Testis (tissue), 2 donors: ENCODE measurements around the gene HES5.

Experiments
- POLR2A ChIP-seq: fragments of 450-650 bp; IDR thresholded peaks from one replicate; pipeline ENCODE4 v1.6.1; 2017; ENCODE audit warnings: antibody characterized with exemption, mild to moderate bottlenecking, moderate library complexity
- TF ChIP-seq, protein P1 (sequence below), 3 experiments: fragments of 450-650 bp in 2 of 3; fragments of 200-600 bp in 1 of 3; sonication (generic) in 1 of 3; IDR thresholded peaks; one replicate each; pipeline ENCODE4 v1.5.1; 2016 to 2019; ENCODE audit warnings: antibody characterized with exemption in 3 of 3, mild to moderate bottlenecking in 2 of 3, moderate library complexity in 1 of 3

DNA sequence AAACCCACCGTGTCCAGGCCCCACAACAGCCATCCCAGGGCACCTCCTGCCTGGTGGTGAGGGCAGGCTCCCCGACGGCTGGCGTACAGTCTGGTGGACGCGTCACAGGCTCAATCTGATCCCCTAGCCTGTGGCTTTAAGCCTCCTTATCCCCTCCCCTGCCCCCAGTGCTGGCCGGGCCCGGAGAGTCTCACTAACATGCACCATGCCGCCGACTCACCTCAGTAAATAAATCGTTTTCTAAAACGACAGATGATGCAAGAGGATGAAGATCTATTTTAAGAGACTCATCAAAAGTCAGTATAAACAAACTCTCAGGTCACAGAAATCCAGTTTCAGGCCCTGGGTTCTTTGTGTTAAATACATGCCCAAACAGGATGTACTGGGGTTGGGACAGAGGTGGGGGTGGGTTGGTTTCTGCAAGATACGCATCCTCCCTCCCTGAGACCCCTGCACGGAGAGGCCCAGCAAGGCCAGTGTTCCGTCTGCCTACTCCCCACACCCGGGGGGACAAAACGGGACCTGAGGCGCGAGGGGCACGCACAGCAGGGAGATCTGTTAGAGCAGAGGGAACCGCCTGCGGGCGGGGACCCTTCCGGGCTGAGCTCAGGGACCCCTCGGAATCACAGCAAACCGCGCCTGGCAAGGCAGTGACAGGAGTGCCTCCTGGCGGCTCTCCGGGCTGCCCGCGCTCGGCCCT, 6.7 kb downstream of the HES5 start:
- TF ChIP-seq, protein P1, sequence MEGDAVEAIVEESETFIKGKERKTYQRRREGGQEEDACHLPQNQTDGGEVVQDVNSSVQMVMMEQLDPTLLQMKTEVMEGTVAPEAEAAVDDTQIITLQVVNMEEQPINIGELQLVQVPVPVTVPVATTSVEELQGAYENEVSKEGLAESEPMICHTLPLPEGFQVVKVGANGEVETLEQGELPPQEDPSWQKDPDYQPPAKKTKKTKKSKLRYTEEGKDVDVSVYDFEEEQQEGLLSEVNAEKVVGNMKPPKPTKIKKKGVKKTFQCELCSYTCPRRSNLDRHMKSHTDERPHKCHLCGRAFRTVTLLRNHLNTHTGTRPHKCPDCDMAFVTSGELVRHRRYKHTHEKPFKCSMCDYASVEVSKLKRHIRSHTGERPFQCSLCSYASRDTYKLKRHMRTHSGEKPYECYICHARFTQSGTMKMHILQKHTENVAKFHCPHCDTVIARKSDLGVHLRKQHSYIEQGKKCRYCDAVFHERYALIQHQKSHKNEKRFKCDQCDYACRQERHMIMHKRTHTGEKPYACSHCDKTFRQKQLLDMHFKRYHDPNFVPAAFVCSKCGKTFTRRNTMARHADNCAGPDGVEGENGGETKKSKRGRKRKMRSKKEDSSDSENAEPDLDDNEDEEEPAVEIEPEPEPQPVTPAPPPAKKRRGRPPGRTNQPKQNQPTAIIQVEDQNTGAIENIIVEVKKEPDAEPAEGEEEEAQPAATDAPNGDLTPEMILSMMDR (IDR thresholded peaks at IDR 0.05): no peak
- no peak for TF ChIP-seq POLR2A
